Stimulated activated CD4-positive, alpha-beta T cell treated with anti-CD3 and anti-CD28 coated beads, Interleukin-15, amount 100 ng/mL, for 48 hours (primary cell): Measurements from ENCODE around the gene PRKRA.
"Not testable (repeated sequence)": the region's sequence is repeated elsewhere in the genome, so short reads cannot be mapped to it uniquely, and the experiment has no call there.

Experiments
- DNase-seq, 2 donors: peaks; one replicate each; pipeline ENCODE4 v3.0.0-alpha.2; 2020; ENCODE audit warnings: low read depth in 2 of 2

The PRKRA gene

DNA sequence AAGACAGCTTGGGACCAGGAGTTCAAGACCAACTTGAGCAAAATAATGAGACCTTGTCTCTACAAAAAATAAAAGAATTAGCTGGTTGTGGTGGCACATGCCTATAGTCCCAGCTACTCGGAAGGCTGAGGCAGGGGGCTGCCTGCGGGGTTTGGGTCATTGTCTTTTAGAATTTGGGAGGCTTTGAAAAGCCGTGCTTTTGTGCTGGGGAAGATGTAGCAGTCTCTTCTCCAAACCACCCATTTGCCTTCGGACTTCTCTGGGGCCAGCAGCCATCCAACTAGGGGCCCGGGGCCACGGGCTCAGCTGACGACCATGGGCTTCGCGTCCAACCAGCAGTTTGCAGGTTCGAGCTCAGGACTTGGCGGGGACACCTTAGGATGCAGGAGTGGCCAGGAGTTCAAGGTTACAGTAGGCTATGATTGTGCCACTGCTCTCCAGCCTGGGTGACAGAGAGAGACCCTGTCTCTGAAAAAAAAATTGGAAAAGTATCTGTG lies 6.5 kb upstream of the PRKRA start:
- DNase-seq = no peak

DNA sequence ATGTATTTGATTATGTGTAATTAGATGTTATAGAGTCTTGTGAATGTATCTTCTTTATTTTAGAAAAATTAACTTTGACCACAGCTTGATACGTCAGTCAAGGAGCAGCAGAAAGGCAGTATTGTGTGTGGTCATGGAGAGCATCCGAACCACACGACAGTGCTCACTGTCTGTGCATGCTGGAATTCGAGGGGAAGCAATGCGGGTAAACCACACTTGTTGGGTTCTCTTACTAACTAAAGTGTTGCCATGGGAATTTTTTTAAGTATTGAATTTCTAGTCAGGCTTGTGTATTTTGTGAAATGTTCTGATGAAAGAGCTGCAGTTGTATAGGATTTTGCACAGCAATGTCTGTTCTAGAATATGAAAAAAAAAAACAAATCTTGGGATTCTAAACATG lies 5.0 kb upstream of the PRKRA start:
- no peak for DNase-seq

DNA sequence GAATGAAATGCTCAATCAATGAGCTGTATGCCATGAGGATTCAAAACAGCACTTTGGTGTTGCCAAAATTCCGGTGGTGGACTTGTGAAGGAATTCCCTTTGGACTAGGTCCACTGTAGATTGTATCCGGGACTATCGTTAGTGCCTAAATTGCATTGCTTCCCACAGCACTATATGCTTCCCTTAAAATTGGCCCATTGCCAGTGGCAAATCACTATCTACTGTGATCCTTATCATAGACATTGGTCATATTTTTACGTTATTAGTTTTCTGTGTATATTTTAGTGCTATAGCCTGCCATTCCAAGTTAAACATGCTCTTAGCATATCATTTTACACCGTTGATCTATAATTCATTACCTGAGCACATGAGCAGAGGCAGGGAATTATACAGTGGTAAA lies 1.9 kb upstream of the PRKRA start:
- no peak for DNase-seq

DNA sequence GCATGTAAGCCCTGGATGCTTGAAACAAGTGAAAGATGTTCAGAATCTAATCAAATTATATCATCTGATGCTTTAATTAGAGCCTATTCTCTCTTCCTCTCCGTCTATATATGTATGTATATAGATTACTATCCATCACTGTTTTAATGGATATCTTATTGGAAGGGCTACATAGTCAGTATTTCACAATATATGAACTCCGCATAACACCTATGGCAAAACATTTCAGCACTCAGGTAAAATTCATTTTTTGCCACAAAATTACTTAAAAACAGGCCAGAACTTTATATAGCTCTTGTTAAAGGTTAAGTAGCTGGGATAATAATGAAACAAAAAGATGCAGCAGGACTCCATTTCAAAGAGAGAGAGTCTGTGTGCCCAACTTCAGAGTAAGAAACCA lies 1.4 kb upstream of the PRKRA start:
- no peak for DNase-seq

DNA sequence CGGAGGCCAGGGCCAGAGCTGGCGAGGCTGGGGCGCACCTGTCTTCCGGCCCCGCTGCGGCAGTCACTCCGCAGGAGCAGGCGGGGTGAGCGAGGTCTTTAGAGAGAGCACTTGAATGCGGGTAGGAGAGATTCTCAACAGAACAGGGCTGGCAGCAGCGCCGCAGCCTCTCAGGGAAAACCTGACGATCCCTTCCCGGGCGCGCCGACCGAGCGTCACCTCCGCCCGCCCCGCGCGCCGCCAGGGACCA lies 526 bp downstream of the PRKRA start:
- DNase-seq = peak in 1 of 2 donors; percentile 71

DNA sequence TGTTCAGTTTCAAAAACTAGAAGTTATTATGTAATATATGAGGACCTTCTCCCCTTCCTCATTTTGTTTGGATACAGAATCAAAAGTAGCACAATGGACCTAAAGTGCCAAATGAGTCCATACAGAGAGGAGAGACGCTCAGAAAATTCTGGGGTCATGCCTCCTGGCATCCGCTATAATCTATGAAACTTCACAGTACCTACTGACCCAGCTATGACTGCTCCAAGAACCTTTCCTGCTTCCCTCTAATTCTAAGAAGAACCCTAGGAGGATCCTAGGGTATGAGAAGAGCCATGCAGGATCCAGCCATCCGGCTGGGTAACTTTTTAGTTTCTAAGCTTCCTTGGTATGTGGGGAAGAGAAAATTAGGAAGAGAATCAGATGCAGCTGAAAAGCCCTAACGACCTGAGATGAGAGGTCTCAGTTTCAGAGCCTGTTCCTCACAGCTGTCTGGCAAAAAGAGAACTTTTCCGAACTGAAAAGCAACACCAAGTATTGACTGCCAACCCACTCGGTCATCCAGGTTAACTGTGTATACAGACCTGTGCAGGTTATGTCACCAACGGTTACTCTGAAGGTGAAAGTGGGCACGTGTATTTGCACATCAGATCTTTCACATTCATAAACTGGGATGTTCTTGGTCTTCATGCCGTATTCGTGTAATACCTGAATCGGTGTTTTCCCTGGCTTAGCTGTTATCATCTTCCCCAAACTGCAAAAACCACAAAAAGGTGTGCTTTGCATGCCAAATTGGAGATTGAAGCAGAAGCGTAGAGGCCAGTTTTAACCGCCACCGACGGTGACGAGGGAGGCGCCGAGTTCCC lies 1.1 kb downstream of the PRKRA start:
- no peak for DNase-seq

DNA sequence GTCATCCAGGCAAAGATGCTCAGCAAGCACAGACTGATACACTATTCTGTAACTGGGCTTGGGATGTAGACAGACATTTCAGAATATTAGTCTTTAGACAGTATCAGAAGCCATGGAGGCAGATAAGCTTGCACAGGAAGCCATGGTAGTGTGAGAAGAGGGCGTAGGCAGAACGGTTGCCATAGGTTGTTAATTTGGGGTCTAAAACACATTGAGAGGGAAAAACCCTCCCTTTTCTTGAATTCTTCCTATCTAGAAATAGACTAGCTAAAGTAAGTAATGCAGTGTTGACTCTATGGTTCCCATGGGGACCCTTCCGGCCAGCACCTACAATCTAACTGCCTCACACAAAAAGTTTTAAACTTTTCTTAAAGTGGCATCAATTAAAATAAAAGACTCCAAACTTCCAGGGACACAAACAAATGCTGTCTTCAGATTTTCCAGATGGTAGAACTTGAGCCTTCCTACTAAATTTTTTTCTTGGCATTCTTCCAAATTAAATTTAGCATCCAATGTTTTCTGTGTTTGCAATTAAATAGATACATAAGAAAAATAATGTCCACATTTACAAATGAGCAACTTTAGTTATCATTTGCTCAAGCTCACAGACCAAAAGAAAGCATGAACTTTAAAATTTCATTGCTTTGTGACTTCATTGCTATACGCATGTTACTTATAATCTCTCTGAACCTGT lies 1.9 kb downstream of the PRKRA start:
- DNase-seq = no peak

DNA sequence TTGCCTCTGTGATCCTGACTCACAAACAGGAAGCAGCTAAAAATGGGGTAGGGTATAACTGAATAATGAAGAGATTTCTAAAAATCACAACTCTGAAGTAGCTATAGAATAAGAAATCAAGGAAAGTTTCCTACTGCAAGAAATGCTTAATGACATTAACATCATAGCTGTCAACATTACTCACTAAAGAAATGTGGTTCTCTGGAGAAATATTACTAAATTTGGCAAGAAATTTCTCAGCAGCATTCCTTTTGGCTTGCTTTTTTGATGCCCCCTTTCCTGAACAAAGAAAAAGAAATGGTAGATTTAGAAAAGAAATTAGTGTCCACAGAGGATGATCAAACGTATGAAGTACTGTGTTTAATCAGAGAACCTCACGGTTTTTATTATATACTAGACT lies 9.5 kb downstream of the PRKRA start:
- DNase-seq = no peak

DNA sequence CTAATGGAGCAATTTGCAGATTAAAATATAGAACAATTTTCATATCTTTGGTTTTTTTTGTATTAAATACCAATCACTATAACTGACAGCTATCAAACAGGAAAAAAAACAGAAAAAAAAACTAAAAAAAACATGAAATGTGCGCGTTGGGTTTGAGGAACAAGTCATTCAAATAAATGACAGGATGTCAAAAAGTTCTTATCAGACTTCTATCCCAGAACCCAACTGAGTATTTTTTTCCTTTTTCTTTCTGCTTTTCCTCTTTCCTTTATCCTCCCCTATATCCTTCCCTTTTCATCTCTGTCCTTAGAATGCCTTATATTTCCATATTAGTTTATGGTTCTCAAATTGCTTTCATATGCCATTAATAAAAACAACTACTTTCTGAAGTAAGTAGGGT lies 14.3 kb downstream of the PRKRA start:
- DNase-seq = no peak

DNA sequence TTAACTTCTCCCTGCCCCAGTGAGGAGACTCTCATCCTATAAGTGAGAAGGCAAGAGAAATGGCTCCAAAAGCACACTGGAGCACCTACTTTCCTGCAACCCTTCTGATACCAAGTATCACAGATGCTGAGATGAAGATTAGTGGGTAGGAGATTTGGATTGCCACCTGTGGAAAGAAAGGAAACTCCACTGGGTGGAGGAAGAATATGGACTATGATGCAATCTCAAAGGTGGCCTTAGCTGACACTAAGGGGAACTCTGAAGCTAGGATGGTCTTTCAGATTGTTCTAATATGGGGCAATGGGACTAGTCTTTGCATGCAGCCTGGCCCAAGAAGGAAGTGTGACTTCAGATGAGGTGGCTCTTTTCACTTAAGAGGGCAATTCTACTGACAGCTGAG lies 21.6 kb downstream of the PRKRA start:
- no peak for DNase-seq

DNA sequence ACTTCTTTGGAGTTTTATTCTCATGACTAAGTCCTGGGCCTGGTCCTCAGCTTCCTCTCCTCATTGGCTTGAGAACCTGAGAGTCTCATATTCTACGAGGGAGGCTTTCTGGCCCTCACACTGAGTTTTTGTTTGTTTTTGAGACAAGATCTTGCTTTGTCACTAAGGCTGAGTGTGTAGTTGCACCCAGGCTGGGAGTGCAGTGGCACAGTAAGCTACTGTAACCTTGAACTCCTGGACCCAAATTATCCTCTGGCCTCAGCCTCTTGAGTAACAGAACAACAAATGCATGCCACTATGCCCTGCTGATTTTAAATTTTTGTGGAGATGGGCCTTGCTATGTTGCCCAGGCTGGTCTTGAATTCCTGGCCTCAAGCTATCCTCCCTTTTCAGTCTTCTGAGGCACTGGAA lies 22.6 kb downstream of the PRKRA start:
- no peak for DNase-seq

DNA sequence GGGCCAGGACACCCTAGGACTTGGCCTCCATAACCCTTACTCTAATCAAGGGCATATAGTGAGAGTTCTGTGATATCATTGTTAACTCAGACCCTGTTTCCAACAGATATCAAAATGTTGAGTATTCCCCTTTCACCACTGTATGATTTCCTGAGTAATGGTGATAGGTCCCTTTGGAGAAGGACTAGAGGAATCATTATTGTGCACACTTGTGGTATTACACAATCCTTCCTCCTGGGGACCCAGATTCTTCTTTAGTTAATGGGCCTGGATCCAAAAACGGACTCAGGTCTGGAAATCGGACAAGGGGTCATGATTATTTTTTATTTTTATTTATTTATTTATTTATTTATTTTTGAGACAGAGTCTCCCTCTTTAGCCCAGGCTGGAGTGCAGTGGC lies 23.5 kb downstream of the PRKRA start:
- DNase-seq = no peak

DNA sequence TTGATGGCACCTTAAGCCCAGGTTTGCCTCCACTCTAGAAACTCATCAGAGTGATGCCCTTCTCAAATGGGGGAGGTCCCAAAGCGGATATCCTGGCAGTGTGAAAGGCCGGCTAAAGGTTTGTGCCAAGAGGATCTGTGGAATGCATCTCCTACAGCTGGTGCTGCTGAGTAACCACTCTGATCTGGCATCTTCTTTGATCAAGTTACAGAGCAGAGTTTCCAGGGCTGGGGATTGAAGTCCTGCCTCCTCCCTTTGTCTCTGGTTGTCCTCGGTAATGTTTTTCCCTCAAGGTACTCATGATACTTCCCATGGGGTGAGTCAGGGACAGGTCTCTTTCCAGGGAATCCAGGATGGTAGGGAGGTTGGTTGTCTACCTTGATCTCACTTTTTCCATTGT lies 24.6 kb downstream of the PRKRA start:
- DNase-seq = no peak

DNA sequence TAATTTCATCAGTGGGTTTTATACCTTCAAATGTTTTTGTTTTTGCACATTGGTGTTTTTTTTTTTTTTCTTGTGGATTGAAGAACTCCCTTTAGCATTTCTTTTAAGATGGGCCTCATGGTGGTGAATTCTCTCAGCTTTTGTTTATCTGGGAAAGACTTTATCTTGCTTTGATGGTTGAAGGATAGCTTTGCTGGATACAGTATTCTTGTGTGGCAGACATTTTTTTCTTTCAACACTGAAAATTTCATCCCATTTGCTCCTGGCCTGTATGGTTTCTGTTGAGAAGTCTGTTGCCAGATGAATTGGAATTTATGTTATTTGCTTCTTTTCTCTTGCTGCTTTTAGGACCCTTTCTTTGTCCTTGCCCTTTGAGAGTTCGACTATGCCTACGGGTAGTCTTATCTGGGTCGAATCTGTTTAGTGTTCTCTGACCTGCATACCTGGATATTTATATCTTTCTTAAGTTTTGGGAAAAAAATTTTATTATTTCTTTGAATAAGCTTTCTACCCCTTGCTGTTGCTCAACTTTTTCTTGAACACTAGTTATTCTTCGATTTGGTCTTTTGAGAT lies 25.6 kb downstream of the PRKRA start:
- DNase-seq = no peak

DNA sequence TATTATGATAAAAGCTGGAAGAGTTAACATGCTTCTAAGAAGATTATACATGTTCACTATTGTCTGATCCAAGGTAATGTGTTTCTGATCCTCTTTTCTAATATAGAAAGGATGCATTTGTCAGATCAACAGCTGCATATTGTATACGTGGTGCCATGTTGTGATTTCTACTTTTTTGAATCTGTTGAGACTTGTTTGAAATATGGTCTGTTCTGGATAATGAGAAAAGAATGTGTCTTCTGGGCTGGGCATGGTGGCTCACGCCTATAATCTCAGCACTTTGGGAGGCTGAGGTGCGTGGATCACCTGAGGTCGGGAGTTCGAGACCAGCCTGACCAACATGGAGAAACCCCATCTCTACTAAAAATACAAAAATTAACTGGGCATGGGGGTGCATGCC lies 27.2 kb downstream of the PRKRA start:
- DNase-seq = not testable (repeated sequence)

DNA sequence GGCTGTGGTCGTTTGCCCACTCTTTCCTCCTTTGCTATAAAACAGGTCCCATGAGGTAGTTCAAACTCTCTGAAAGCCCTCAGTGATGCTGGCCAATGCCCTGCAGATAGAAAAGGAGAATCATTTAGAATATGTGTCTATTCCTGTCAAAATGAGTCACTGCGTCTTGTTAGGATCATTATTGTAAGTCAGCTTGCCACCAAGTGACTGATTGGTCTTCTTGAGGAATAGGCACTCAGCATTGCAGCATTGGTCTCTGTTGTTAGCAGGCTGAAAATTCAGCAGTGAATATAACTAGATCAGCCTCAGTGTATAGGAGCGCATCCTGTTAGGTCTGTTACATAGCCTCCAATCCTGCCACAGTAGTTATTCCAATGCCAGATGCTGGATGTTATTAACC lies 28.9 kb downstream of the PRKRA start:
- DNase-seq = no peak

DNA sequence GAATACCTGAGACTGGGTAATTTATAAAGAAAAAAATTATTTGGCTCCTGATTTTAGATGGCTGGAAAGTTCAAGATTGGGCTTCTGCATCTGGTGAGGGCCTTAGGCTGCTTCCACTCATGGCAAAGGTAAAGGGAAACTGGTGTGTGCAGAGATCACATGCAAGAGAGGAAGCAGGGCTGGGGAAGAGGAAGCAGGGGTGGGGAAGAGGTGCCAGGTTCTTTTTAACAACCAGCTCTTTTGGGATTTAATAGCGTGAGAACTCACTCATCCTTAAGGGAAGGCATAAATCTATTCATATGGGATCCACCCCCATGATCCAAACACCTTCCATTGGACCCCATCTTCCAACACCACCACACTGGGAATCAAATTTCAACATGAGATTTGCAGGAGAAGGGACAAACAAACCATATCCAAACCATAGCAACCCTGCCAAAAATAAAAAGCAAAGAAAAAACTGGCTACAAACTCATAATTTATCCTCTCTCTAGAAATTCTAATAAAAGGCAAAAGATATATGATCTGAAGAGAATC lies 30.4 kb downstream of the PRKRA start:
- DNase-seq = no peak

DNA sequence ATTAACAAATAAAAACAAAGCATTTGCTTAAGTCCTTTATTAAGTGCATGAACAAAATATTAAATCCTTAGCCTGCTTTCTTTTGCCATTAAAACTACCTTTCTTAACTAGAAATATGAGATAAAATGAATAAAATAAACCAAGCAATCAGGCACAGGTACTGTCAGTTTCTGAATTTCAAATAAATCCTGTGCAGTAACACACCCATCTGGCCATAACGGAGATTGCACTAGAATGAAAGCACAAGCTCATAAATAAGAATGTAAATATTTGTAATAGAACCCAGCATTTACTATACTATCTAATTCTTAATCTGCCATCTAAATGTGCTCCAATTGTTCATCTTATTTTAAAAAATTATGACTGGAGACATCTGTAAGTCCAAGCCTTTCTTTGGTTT lies 31.9 kb downstream of the PRKRA start:
- no peak for DNase-seq

DNA sequence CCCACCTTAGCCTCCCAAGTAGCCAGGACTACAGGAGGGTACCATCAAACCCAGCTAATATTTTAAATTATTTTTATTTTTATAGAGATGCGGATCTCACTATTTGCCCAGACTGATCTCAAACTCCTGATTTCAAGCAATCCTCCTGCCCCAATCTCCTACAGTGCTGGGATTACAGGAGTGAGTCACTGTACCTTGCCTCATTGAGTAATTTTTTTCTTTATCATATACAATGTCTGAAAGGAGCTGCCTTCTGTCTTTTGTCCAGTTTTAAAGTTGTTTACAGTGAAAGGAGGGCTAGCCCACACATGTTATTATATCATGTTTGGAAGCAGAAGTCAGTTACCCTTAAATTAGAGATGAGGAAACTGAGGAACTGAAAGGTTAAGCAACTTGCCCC lies 32.5 kb downstream of the PRKRA start:
- no peak for DNase-seq

DNA sequence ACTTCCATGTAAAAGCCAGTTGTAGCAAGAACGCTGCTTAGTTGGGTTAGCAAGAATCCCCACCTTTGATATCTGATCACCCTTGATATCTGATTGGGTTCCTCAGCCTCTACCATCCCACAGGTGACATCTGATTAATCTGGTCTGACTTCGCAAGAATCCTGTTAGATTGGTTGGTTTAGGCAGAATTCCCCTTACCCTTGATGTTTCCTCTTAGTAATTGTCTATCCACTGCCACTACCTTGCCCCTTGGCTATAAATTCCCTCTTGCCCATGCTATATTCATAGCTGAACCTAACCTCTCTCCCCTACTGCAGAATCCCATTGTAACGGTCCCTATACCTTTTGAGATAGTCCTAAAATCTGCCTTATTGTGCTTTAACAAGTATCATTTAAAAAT lies 33.1 kb downstream of the PRKRA start:
- no peak for DNase-seq

DNA sequence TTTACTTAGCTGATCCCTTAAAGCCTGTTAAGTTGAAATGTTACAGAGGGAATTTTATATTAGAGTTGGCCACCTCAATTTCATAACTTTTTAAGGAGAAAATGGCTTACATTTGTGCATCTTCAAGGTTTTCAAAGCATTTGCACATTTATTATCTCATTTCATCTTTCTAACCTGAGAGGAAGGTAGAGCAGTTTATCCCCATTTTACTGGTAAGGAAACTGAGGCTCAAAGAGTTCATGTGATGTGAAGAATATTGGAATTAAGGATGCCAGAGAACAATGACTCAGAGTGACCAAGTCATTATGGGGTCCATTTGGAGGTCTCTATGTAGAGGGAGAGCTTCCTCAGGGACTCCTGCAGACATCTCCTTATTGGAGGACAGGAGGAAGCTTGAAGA lies 35.0 kb downstream of the PRKRA start:
- no peak for DNase-seq

DNA sequence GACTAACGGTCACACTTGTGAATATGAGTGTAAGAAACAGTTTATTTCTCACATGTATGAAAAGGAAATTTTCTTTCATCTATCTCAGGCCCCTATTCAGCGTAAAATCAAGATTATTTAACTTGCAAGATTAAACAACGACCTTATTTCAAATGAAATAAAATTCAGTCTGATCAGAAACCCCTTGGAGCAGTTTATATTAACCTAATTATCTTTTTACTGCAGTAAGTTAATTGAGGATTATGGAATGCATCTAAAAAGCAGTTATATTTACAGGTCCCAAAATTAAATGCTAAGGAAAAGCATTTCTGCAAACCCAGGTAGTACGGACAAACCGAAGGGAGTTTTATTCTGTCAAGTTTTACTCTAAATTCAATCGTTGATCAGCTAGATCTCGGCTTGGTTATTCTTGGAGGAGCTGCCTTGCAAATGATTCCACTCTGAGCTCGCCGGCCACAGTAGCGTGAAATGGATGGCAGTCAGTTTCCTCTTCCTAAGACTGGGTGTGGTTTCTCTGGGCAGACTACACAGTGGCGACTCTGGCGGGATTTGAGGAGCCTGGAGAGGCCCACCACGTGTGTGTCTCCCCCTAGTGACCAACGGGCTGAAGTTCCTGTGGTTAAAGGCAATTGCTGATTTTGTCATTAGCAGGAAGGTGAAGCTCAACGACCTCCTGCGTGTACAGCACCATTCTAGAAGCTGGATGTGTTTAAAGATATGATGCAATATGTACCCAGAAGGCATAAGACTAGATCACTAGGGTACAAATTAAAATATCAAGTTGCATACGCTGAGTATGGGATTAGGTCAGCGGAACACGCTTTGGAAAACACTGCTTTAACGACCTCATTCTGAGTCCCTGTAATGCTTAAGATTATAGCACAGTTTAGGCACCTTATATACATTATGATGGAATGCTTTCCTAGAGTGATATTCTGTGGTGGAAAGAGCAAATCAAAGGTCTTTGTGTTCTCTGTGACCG lies 36.4 kb downstream of the PRKRA start:
- DNase-seq = peak; percentile 69 to 74
